ENCODE measurements around the gene FMNL2.
A peak's percentile ranks its signal among the peaks of the same experiment; 100 is the strongest.
"Not testable (repeated sequence)": the region's sequence is repeated elsewhere in the genome, so short reads cannot be mapped to it uniquely, and the experiment has no call there.

Gene FMNL2

GRCh38 chr2:152466980-152467676 is 132.2 kb downstream of the FMNL2 start:
- no peak for TF ChIP-seq FOXP2 (optimal IDR thresholded peaks at IDR 0.05; ENCODE audit: control extremely low read depth, extremely low read length, insufficient read depth)
- no peak for TF ChIP-seq EZH2 (IDR thresholded peaks at IDR 0.05)
- TF ChIP-seq POLR2AphosphoS5 (IDR thresholded peaks at IDR 0.05; ENCODE audit: borderline replicate concordance, low read depth, low read length) = no peak
- Histone ChIP-seq H3K9me3 (ENCODE audit: low read depth, low read length) (no peaks in the 10 kb centered on the region), H3K27ac (peak overlapping the region; percentile 72), H3K4me3 (peak overlapping the region; percentile 45), H3K9ac (ENCODE audit: insufficient read length) (peak overlapping the region; percentile 11), H3K36me3 (ENCODE audit: insufficient read depth, low read length) (no peaks in the 10 kb centered on the region)
- DNase-seq (ENCODE audit: low read depth, low spot score) = no peak

- no peaks in the 10 kb centered on the region for H3K9me3 ChIP-seq (ENCODE audit: low read depth, low read length)
- H3K4me3 ChIP-seq = no peak overlapping the region; the same call in 1 of the 2 replicates
- no peak for DNase-seq (ENCODE audit: low read depth, low spot score)
- H3K27ac ChIP-seq = peak overlapping the region; percentile 72; the same call in 1 of the 2 replicates
- H3K36me3 ChIP-seq (ENCODE audit: insufficient read depth, low read length) = no peaks in the 10 kb centered on the region
- no peak overlapping the region for H3K9ac ChIP-seq (ENCODE audit: insufficient read length)
- no peak for TF ChIP-seq POLR2AphosphoS5 (IDR thresholded peaks at IDR 0.05; ENCODE audit: borderline replicate concordance, low read depth, low read length)
- no peak for TF ChIP-seq EZH2 (IDR thresholded peaks at IDR 0.05)
- no peak for TF ChIP-seq FOXP2 (optimal IDR thresholded peaks at IDR 0.05; ENCODE audit: control extremely low read depth, extremely low read length, insufficient read depth)
Observed at GRCh38 chr2:152467677-152468410, 132.9 kb downstream of the FMNL2 start.

- Histone ChIP-seq H3K27ac (peak overlapping the region; percentile 52; the same call in 1 of the 2 replicates), H3K9ac (ENCODE audit: insufficient read length) (no peak overlapping the region), H3K9me3 (ENCODE audit: low read depth, low read length) (no peaks in the 10 kb centered on the region), H3K4me3 (peak overlapping the region; percentile 23; the same call in 1 of the 2 replicates), H3K36me3 (ENCODE audit: insufficient read depth, low read length) (no peaks in the 10 kb centered on the region)
- no peak for TF ChIP-seq FOXP2 (optimal IDR thresholded peaks at IDR 0.05; ENCODE audit: control extremely low read depth, extremely low read length, insufficient read depth)
- no peak for TF ChIP-seq POLR2AphosphoS5 (IDR thresholded peaks at IDR 0.05; ENCODE audit: borderline replicate concordance, low read depth, low read length)
- no peak for TF ChIP-seq EZH2 (IDR thresholded peaks at IDR 0.05)
- no peak for DNase-seq (ENCODE audit: low read depth, low spot score)
Observed at GRCh38 chr2:152468899-152469692, 134.1 kb downstream of the FMNL2 start.

GRCh38 chr2:152470861-152471854 is 136.2 kb downstream of the FMNL2 start:
- DNase-seq (ENCODE audit: low read depth, low spot score) = no peak
- no peaks in the 10 kb centered on the region for H3K9me3 ChIP-seq (ENCODE audit: low read depth, low read length)
- no peaks in the 10 kb centered on the region for H3K36me3 ChIP-seq (ENCODE audit: insufficient read depth, low read length)
- no peak overlapping the region for H3K4me3 ChIP-seq
- TF ChIP-seq EZH2 (IDR thresholded peaks at IDR 0.05) = no peak
- TF ChIP-seq FOXP2 (optimal IDR thresholded peaks at IDR 0.05; ENCODE audit: control extremely low read depth, extremely low read length, insufficient read depth) = no peak
- TF ChIP-seq POLR2AphosphoS5 (IDR thresholded peaks at IDR 0.05; ENCODE audit: borderline replicate concordance, low read depth, low read length) = no peak
- no peak overlapping the region for H3K27ac ChIP-seq
- no peak overlapping the region for H3K9ac ChIP-seq (ENCODE audit: insufficient read length)

- Histone ChIP-seq H3K9ac (ENCODE audit: insufficient read length) (no peak overlapping the region), H3K9me3 (ENCODE audit: low read depth, low read length) (no peaks in the 10 kb centered on the region), H3K27ac (no peak overlapping the region), H3K36me3 (ENCODE audit: insufficient read depth, low read length) (no peaks in the 10 kb centered on the region), H3K4me3 (no peak overlapping the region)
- DNase-seq (ENCODE audit: low read depth, low spot score) = no peak
- TF ChIP-seq EZH2 (IDR thresholded peaks at IDR 0.05) (no peak), FOXP2 (optimal IDR thresholded peaks at IDR 0.05; ENCODE audit: control extremely low read depth, extremely low read length, insufficient read depth) (no peak), POLR2AphosphoS5 (IDR thresholded peaks at IDR 0.05; ENCODE audit: borderline replicate concordance, low read depth, low read length) (no peak)
Observed at GRCh38 chr2:152472481-152472887, 137.5 kb downstream of the FMNL2 start.

GRCh38 chr2:152473151-152473857 is 138.3 kb downstream of the FMNL2 start:
- no peak for DNase-seq (ENCODE audit: low read depth, low spot score)
- Histone ChIP-seq H3K9me3 (ENCODE audit: low read depth, low read length) (no peaks in the 10 kb centered on the region), H3K27ac (no peak overlapping the region)

GRCh38 chr2:152474523-152474922 is 139.5 kb downstream of the FMNL2 start:
- H3K9me3 ChIP-seq (ENCODE audit: low read depth, low read length); H3K27ac ChIP-seq; H3K9ac ChIP-seq (ENCODE audit: insufficient read length); H3K36me3 ChIP-seq (ENCODE audit: insufficient read depth, low read length); H3K4me3 ChIP-seq; DNase-seq (ENCODE audit: low read depth, low spot score): not testable (repeated sequence)

More at GRCh38 chr2:152473151-152473857, 138.3 kb downstream of the FMNL2 start:
- Histone ChIP-seq H3K9ac (ENCODE audit: insufficient read length) (no peak overlapping the region), H3K36me3 (ENCODE audit: insufficient read depth, low read length) (no peaks in the 10 kb centered on the region), H3K4me3 (no peak overlapping the region)
- TF ChIP-seq EZH2 (IDR thresholded peaks at IDR 0.05) = no peak
- TF ChIP-seq POLR2AphosphoS5 (IDR thresholded peaks at IDR 0.05; ENCODE audit: borderline replicate concordance, low read depth, low read length) = no peak
- TF ChIP-seq FOXP2 (optimal IDR thresholded peaks at IDR 0.05; ENCODE audit: control extremely low read depth, extremely low read length, insufficient read depth) = no peak
